ENCODE results near the gene COL23A1.

Gene COL23A1

GRCh38 chr5:178423901-178424809 is 166.0 kb downstream of the COL23A1 start:
- CTCF ChIA-PET = no interaction called here

GRCh38 chr5:178423431-178423830 is 166.8 kb downstream of the COL23A1 start:
- POLR2A ChIA-PET = no interaction called here

More at GRCh38 chr5:178423901-178424809, 166.0 kb downstream of the COL23A1 start:
- Histone ChIP-seq H3K36me3 (ENCODE audit: control insufficient read depth in 2 of 2, insufficient read depth in 1 of 2, low read length in 2 of 2) (no peaks in the 10 kb centered on the region), H3K4me3 (ENCODE audit: low read depth, low read length) (no peak overlapping the region), H3K4me1 (ENCODE audit: control insufficient read depth, insufficient read depth, low read length) (no peaks in the 10 kb centered on the region), H3K9me3 (ENCODE audit: control insufficient read depth, insufficient read depth, low read depth, low read length) (no peaks in the 10 kb centered on the region), H3K27ac (ENCODE audit: extremely low read depth, low read depth, low read length) (no peak overlapping the region)
- POLR2A ChIA-PET = no interaction called here
- TF ChIP-seq ZNF24 (tag by site-specific recombination; IDR thresholded peaks at IDR 0.05) (no peak), SCRT2 (tag by site-specific recombination; IDR thresholded peaks at IDR 0.05) (0 out of 2 replicates have a peak, but pooled peaks have one; percentile 18), ZNF626 (tag by site-specific recombination; IDR thresholded peaks at IDR 0.05) (no peak)

More at GRCh38 chr5:178423431-178423830, 166.8 kb downstream of the COL23A1 start:
- Histone ChIP-seq H3K4me1 (ENCODE audit: control insufficient read depth, insufficient read depth, low read length) (no peaks in the 10 kb centered on the region), H3K9me3 (ENCODE audit: control insufficient read depth, insufficient read depth, low read depth, low read length) (no peaks in the 10 kb centered on the region), H3K36me3 (ENCODE audit: control insufficient read depth in 2 of 2, insufficient read depth in 1 of 2, low read length in 2 of 2) (no peaks in the 10 kb centered on the region), H3K4me3 (ENCODE audit: low read depth, low read length) (no peak overlapping the region), H3K27ac (ENCODE audit: extremely low read depth, low read depth, low read length) (no peak overlapping the region)
- CTCF ChIA-PET = no interaction called here
- TF ChIP-seq ZNF121 (tag by site-specific recombination; IDR thresholded peaks at IDR 0.05) (no peak), ZNF560 (tag by site-specific recombination; IDR thresholded peaks at IDR 0.05; ENCODE audit: borderline replicate concordance) (no peak), ZNF548 (tag by site-specific recombination; IDR thresholded peaks at IDR 0.05) (no peak), ELK4 (IDR thresholded peaks at IDR 0.05; ENCODE audit: borderline replicate concordance, low read depth, low read length) (no peak), SALL2 (tag by site-specific recombination; IDR thresholded peaks at IDR 0.05; ENCODE audit: borderline replicate concordance) (no peak), ZNF692 (tag by site-specific recombination; IDR thresholded peaks at IDR 0.05) (no peak), ZNF777 (tag by site-specific recombination; IDR thresholded peaks at IDR 0.05; ENCODE audit: borderline replicate concordance) (no peak), ZNF114 (tag by site-specific recombination; IDR thresholded peaks at IDR 0.05) (no peak), PRDM10 (tag by site-specific recombination; IDR thresholded peaks at IDR 0.05) (no peak), EGR2 (tag by site-specific recombination; IDR thresholded peaks at IDR 0.05; ENCODE audit: low read depth) (no peak), ZNF549 (tag by site-specific recombination; IDR thresholded peaks at IDR 0.05) (no peak), ZNF843 (tag by site-specific recombination; IDR thresholded peaks at IDR 0.05) (no peak), ZNF433 (tag by site-specific recombination; IDR thresholded peaks at IDR 0.05; ENCODE audit: low read depth) (no peak), INSM2 (tag by site-specific recombination; IDR thresholded peaks at IDR 0.05) (no peak), GFI1B (tag by site-specific recombination; IDR thresholded peaks at IDR 0.05) (no peak), ZNF501 (tag by site-specific recombination; IDR thresholded peaks at IDR 0.05) (no peak), SP7 (tag by site-specific recombination; IDR thresholded peaks at IDR 0.05) (no peak)

Measured in HEK293 (cell line).